Measurements from ENCODE around the gene EPB41L4B.
"Not testable (repeated sequence)": the region's sequence is repeated elsewhere in the genome, so short reads cannot be mapped to it uniquely, and the experiment has no call there.

Gene EPB41L4B

DNA sequence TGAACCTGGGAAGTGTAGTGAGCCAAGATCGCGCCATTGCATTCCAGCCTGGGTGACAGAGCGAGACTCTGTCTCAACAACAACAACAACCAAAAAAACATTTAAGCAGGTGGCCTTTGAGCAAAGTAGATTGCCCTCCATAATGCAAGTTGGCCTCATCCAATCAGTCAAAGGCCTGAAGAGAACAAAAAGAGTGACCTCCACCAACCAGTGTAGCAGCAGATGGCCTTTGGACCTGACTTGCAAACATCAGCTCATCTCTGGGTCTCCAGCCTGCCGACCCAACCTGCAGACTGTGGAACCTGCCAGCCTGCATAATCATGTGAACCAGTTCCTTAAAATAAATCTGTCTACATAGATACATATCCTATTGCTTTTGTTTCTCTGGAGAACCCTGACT lies 161.3 kb downstream of the EPB41L4B start:
- no peak for DNase-seq

DNA sequence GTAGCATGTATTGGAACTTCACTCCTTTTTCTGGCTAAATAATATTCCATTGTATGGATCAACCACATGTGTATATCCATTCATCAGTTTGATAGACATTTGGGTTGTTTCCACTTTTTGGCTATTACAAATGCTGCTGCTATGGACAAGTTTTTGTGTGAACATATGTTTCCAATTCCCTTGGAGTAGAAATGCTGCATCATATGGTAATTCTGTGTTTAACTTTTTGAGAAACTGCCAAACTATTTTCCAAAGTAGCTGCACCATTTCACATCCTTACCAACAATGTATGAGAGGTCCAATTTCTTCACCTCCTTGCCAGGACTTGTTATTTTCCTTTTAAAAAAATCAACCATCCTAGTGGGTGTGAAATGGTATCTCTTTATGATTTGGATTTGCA lies 162.2 kb downstream of the EPB41L4B start:
- peak; percentile 68 for DNase-seq

DNA sequence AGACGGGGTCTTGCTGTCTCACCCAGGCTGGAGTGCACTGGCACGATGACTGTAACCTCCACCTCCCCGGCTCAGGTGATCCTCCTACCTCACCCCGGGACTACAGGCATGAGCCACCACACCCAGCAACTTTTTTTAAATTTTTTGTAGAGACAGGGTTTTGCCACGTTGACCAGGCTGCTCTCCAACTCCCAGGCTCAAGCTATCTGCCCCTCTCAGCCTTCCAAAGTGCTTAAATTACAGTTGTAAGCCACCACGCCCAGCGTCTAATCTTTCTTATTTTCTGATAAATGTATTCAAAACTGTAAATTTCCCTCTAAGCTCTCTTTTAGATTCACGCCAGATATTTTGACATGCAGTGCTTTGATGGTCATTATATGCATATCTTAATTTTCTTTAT lies 164.2 kb downstream of the EPB41L4B start:
- no peak for DNase-seq

DNA sequence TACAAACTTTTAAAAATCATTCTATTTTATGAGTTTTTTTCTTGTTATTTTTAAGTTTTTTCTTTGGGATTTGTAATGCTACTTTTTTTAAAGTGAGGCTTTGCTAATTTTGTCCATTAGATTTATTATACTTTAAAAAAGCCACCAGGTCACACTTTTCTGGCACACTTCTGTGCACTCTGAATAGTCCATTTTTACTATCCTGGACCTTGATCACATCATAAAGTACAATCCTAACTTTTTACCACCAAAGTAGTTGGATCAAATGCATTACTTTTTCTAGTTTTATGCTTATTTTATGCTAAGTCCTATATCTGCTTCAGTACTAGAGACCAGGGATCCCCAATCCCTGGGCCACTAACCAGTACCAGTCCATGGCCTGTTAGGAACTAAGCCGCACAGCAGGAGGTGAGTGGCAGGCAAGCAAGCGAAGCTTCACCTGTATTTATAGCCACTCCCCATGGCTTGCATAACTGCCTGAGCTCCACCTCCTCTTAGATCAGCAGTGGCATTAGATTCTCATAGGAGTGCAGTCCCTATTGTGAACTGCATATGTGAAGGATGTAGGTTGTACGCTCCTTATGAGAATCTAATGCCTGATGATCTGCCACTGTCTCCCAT lies 169.8 kb downstream of the EPB41L4B start:
- no peak for DNase-seq

DNA sequence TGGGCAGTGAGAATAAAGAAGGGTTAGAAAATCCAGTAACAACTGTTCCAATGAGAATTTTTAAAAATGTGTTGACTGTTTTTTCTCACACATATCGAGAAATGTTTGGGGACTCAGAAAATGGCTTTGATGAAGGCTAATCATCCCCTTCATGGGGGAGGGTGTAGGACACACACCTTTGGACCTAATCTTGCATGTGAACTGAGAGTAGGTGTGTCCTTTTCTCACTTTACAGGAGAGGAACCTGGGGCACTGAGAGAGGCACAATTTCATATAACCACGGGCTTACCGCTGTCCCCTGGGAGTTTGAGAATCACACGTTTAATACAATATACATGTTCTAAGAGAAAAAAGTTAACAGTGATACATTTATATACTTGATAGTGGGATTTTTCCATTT lies 171.1 kb downstream of the EPB41L4B start:
- DNase-seq = no peak

DNA sequence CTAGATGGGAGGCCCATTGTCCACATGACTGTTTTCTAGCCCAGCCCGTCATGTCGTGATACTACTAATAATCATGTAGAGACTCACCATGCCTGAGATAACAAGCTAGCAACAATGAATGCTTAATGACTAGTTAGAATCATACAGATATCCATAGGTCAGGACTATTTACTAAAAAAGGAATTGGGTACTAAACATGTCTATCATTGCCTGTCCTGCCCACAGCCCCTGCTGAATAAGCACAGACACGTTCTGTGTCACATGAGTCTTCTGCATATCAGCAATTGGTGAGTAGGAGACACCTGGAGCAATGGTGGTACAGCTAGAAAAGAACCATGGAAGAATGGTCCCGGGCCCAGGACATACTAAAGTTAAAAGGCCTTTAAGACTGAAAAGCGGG lies 171.8 kb downstream of the EPB41L4B start:
- no peak for DNase-seq

DNA sequence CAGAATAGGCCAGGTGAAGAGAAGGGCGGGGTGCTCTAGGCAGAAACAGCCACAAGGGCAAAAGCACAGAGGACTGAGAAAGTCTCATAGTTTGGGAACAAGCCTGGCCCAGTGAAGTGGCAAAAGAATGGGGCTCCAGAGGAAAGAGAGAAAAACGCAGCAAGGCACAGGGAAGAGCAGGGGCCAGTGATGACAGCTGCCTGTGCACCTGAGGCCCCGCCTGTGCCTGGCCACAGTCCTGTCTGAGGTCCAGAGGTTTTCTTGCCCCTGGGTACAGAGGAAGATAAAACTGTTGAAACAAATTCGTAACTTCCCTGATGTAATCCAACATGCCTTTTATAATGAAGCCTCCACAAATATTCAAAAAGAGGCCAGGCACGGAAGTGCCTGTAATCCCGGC lies 175.8 kb downstream of the EPB41L4B start:
- no peak for DNase-seq

DNA sequence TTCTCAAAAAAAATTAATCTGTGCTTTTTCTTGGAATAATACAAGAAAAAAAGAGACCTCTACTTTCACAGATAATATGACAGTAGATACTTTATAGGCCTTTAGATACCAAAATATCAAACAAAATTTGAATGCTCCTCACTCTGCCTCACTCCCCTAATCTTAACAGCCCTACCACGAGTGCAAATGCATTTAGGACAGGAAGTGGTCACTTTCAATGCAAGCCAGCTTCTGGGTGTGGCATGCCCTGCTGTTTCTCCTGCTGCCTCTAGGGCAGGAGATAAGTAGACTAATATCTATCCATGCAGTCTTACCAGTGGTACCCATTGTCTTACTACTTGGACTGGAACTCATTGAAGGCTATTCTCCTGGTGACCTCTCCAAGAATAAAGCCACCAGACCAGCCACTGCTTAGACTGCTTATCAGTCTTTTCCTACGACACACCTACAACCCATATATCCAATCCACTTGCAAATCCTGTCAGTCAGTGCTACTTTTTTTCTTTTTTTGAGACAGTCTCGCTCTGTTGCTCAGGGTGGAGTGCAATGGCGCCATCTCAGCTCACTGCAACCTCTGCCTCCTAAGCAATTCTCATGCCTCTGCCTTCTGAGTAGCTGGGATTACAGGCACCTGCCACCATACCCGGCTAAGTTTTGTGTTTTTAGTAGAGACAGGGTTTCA lies 176.8 kb downstream of the EPB41L4B start:
- DNase-seq = peak; percentile 18

DNA sequence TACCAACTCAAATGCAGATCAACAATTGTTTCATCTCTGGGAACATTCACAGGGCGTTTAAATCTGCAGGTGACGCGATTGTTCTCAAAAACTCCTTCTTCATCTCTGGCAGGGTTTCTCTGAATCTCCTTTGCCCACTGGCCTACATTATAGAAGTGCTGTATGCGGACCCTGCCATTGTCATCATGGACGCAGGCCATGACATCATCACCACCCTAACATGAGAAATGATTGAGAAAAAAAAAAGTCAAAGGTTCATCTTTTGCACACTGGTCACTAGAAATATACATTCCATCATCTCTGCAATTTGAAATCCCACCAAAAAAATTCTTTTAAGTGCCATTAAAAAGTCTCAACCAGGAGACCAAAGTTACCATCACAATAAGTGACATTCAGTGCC lies 179.5 kb downstream of the EPB41L4B start:
- no peak for DNase-seq

DNA sequence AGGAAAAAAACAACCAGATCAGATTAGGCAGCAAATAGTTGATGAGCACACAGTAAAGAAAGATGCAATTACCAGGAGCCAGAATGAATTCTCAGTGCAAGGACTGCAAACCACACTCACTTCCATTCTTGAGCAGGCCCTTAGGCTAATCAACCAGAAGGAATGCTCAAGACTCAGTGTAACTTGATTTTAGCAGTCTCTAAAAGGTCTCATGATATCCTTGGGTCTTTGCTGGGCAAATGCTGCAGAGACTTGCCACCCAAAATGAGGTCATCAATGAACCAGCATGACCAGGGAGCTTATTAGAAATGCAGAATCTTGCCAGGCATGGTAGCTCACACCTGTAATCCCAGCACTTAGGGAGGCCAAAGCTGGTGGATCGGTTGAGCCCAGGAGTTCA lies 181.0 kb downstream of the EPB41L4B start:
- DNase-seq = no peak

DNA sequence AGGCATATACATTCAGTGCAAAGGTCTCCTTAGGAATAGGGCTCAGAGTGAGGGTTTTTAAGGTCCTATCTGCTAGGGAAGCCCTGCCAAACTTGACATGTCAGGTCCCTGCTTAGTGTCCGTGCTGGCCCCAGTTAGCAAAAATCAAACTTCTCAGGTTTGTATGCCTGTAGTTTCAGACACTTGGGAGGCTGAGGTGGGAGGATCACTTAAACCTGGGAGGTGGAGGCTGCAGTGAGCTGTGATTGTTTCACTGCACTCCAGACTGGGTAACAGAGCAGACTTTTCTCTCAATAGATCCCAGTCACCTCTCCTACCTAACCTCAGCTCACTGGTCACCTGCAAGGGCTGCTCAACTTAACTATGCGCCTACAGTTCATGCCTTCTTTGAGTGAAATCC lies 182.4 kb downstream of the EPB41L4B start:
- no peak for DNase-seq

DNA sequence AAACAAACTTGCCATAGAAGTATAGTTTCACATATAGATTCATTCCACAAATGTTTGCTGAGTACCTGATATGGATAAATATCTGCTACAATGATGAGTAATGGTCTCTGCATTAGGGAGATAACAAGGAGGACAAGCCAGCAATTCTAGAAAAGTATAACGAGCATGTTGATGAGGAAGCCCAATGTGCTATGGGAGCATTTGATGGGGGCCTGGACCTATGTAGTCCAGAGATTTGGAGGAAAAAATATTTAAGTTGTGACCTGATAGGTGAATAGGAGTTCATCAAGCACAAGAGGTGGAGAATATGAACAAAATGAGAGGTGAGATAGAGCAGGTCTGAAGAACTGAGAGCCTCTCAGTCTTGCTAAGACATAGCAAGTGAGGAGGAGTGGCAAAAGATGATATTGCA lies 186.7 kb downstream of the EPB41L4B start:
- DNase-seq = no peak

DNA sequence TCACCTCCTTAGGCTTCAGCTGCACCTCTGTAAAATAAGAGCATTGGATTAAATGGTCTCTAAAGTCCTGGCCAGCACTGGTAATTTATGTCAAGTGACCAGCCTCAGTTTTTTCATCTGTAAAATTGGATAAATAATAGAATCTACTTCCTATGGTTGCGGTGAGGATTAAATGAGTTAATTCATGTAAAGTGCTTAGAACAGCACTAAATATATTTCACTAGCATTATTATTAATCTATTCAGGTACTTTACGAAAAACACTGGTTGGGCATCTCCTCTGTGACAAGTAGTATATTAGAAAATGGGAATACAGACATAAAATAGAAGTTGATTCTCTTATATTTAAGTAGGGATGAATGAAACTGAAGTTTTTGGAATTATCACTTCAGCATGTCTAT lies 187.3 kb downstream of the EPB41L4B start:
- no peak for DNase-seq

DNA sequence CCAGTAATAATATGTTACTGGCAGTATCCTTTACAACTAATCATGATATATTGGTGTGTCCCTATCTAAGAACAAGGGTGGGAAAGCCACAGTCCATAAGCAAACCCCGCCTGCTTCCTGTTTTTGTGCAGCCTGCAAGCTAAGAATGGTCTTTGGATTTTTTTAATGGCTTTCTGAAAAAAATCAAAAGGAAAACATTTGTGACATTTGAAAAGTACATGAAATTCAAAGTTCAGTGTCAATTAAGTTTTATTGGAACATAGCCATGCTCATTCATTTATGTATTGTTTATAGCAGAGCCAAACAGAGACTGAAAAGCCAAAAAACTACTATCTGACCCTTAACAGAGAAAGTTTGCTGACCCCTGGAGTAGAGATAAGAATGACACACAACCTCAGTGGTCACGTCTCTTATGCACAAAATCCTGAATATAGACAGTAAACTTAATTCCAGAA lies 188.3 kb downstream of the EPB41L4B start:
- no peak for DNase-seq

DNA sequence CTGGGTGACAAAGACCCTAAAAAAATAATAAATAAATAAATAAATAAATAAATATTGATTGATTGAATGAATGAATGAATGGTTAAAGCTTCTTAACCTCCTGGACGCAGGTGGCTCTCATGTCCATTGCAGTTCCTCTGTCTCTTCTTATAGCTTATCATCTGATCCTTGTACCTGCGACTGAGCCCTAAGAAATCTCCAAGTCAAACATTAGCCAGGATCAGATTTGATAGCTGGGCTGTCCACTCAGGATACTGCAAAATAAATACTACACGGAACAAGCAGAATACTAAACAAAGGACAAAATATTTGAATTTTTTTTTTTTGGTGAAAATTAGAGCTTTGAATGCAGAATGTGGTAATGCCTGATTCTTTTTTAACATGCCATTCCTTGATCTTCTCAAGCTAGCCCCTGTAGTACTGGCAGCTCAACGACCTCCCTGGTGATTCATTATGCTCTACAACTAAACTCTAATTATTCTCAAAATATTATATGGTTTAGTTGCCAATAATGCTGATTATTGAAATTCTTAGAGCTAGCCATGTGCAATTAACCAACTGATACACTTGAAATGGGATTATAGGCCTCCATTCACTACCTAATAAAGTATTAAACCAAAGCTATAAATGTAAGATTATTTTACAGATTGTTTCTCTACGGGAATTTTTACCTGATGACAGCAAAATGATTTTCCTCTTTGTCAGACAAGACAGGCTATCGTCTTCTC lies 191.2 kb downstream of the EPB41L4B start:
- DNase-seq = no peak

DNA sequence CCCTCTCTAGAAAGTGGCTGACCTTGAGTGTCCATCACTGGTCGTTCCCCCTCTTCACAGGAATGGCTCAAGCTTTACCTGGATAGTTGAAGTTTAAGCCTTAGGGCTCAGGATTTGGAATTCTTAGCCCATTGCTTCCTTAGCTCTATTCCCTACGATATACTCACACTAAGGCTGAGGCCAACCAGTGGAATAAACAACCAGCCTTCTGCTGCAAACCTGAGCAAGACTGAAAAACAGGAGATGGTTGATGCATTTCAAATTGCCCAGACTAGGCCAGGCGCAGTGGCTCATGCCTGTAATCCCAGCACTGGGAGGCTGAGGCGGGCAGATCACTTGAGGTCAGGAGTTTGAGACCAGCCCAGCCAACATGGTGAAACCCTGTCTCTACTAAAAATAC lies 194.2 kb downstream of the EPB41L4B start:
- not testable (repeated sequence) for DNase-seq

DNA sequence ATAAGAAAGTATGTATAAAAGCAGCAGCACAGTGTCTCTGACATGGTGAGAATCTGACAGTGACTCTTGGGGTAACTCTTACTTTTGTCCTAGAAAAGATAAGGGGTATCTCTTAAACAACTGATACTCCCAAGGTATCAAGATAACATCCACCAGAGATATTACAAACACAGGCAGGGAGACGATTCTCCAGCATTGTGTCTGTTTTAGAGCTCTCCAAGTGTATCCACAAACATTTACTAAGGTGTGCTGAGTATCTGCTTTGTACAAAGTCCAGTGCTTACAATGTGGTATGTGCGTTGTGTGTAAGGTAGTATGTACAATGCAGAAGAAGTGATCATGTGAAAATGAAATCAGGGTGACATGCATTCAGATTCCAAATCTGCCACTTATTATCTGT lies 196.7 kb downstream of the EPB41L4B start:
- DNase-seq = no peak

DNA sequence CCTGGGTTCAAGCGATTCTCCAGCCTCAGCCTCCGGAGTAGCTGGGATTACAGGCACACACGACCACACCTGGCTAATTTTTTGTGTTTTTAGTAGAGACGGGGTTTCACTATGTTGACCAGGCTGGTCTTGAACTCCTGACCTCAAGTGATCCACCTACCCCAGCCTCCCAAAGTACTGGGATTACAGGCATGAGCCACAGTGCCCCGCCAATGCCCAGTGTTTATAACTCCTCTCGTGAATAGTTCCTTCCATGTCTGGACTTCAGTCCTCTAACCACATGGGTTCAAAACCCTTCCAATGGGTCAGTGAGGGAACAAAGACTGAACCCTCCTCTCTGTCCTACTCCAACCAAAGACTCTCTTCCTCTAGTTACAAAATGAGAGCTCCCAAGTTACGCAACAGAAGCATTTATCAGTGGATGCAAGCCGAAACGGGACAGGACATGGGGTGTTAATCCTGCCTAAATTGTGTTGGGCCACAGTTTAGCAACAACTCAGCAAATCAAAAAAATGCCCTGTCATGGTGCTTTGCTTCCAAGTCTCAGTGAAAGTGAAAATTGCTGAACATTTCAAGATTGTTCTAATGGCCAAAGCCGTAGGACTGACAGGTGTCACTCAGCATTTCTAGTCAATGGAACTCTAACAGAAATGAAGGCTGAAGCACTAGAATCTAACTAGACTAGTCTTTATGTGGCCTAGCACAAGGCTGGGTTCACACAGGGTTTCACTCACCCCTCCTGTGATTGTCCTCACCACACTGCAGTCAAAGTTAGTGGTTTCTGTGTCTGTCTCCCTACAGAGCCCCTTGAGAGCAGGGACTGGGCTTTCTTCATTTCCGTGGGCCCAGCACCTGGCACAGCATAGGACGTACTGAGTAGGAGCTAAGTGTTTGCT lies 197.9 kb downstream of the EPB41L4B start:
- no peak for DNase-seq

Measured in fibroblast of skin of scalp (primary cell).